GM12801 (cell line): ENCODE measurements around the gene CUX1.

Experiments used
- CTCF ChIP-seq: IDR thresholded peaks from one replicate; pipeline ENCODE4 v1.5.1; 2011; ENCODE audit warnings: control low read depth; ENCODE audit not compliant: insufficient read length; ENCODE audit errors: extremely low read depth

The CUX1 gene

DNA sequence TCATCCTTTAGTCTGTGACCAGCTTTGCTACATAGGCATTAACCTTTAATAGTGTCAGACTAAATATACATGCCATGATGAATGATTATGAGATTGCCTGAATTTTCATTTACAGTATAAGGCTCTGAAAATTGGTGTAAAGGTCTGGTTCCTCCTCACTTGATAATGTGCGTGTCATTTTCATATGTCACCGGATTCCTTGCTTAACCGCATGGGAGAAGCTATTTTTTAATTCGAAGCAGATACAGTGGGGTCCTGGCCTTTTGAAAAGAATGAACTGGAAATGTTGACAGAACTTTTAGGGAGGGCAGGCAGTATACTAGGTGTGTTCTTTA lies 276.9 kb downstream of the CUX1 start:
- no peak for TF ChIP-seq CTCF

DNA sequence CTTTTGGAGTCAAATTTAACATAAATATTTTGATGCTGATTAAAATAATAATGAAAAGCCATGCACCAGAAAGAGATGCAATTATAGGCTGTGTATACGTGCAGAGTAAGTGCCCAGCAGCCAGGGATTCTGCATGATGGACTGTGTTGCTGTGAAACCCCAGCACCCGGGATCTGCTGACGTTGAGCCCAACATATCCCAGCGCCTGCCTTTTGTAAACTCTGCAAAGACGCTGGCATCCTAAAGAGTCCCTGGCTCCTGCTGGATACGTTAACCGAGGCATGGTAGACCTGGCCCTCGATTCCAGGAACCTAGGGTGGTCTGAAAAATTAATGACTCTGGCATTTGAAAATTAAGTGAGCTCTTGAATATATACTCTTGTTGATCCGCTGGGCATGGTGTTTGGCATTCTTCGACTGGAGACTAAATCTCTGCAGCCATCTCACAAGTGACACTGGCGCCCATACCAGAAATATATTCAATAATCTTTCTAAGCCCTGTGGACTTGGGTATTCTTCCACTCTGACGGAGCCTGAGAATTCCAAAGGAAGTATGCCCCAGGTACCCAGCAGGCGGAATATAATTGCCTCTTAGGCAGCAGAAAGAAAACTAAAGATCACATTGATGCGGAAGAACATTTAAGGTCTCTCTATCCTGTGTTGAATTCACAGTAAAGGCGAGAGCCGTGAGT lies 278.0 kb downstream of the CUX1 start:
- TF ChIP-seq CTCF, result no peak

- TF ChIP-seq CTCF, result no peak
Measured at GRCh38 chr7:102096012-102096332, 278.5 kb downstream of the CUX1 start.

DNA sequence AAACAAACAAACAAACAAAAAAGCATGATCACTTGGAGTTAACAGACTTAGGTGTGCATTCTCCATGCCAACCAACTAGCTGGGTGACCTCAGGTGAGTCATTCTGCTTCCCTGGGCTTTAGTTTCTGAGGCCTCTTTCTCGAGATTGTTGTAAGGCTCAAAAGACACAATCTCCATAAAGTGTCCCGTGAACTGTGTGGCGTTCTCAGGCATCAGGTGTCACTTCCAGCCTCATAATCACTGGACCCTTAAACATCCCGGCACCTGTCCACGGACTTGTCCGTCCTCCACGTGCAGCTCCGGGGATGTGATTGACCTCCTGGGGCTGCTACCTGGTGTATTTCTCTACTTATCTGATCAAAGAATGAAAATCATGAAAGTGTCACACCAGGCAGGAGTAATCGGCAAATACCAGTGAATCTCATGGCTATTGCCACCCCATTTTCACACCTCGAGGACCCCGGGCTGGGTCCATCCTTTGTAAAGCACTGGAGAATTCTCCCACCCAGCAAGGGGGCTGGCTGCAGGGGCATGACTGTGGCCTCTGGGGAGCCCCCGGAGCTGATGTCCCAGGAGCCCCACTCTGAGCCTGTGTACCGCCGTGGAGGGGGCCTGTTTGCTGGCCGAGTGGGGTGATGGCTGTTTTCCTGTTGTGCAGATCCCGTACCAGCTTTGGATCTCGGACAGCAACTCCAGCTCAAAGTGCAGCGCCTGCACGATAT lies 279.4 kb downstream of the CUX1 start:
- TF ChIP-seq CTCF, result no peak

DNA sequence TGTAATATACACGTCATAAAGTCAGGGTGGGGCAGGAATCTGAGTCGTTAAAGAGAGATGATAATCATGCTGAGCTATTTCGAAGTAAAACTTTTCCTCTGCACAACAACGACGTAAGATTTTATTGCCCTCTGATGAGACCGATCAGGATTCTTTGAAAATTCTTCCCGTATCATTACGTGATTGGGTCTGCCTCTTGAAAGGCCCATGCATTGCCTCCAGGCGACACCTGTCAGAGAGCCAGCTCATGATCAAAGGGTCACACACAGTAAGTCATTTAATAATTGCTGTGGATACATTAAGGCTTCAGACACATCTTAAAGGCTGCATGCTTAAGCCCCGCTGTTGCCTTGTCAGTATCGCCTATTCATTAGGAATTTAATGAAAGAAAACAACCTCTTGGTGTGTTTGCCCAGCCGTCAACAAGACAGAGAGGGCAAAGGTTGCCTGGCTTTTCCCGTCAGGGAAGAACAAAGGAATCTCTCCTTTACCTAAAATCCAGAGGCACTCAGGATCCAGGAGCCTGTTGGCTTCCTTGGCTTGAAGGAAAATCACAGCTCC lies 280.3 kb downstream of the CUX1 start:
- TF ChIP-seq CTCF, result no peak

DNA sequence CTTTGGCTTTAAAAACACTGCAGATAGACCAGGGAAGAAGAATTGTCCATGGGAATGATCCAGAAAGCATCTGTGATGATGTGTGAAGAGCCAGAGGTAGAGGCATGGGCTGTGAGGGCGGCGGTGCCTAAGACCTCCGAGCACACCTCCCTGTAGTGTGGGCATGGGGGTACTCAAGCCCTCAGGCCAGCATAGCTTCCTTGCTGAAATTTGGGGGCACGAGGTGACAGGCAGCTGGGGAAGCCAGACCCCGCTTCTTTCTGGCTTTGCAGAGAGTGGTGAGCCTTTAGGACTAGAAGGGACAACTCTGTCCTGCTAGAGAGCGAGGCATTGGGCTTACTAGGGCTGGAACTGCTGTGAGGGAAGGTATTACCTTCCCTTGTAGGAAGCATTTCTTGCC lies 281.6 kb downstream of the CUX1 start:
- TF ChIP-seq CTCF, result no peak

- TF ChIP-seq CTCF, result no peak
Measured at GRCh38 chr7:102099474-102099873, 282.0 kb downstream of the CUX1 start.
